MG63 (cell line): ENCODE results near the gene DCTN3. TPM values are rescaled to one million over a fixed set of nuclear protein-coding genes. Genes with fewer than 3 reads are reported as not detected.

Experiments used
- DNase-seq: peaks from one replicate; pipeline ENCODE4 v3.0.0-alpha.2; 2020
- H3K27me3 ChIP-seq: fragments of 250-450 bp; sonication (Bioruptor Pico); 2 replicates; pipeline ENCODE4 v1.5.1; 2020; ENCODE audit warnings: mild to moderate bottlenecking, moderate library complexity
- H3K36me3 ChIP-seq: fragments of 250-450 bp; sonication (Bioruptor Pico); 2 replicates; pipeline ENCODE4 v1.5.1; 2020; ENCODE audit warnings: mild to moderate bottlenecking, moderate library complexity
- H3K4me3 ChIP-seq: fragments of 250-450 bp; sonication (Bioruptor Pico); 2 replicates; pipeline ENCODE4 v1.5.1; 2020; ENCODE audit warnings: mild to moderate bottlenecking, moderate library complexity
- H3K9me3 ChIP-seq: fragments of 250-450 bp; sonication (Bioruptor Pico); 2 replicates; pipeline ENCODE4 v1.5.1; 2020; ENCODE audit warnings: mild to moderate bottlenecking, moderate library complexity
- total RNA-seq: library from RNA; depleted of rRNA; stranded (reverse); fragments of >200 nt; shearing (Covaris generic); gene quantifications from 2 replicates; pipeline ENCODE4 v1.2.3, GENCODE V29; 2014; ENCODE audit warnings: low replicate concordance

The DCTN3 gene
- total RNA-seq, 1 experiment from 2014 or later = 91.0 TPM

- DNase-seq = no peak
- peaks cover 25% of the 10 kb centered on the region for H3K27me3 ChIP-seq
- no peak overlapping the region; the same call in 1 of the 2 replicates for H3K4me3 ChIP-seq
- H3K36me3 ChIP-seq = no peaks in the 10 kb centered on the region
- H3K9me3 ChIP-seq = no peaks in the 10 kb centered on the region
Measured at GRCh38 chr9:34588671-34589635, 31.3 kb downstream of the DCTN3 start.

GRCh38 chr9:34587271-34587670 lies 33.0 kb downstream of the DCTN3 start:
- H3K4me3 ChIP-seq = no peak overlapping the region
- peaks cover 25% of the 10 kb centered on the region for H3K27me3 ChIP-seq
- H3K9me3 ChIP-seq = no peaks in the 10 kb centered on the region
- no peak for DNase-seq
- H3K36me3 ChIP-seq = no peaks in the 10 kb centered on the region

- Histone ChIP-seq H3K27me3 (peaks cover 25% of the 10 kb centered on the region), H3K36me3 (no peaks in the 10 kb centered on the region), H3K9me3 (no peaks in the 10 kb centered on the region), H3K4me3 (no peak overlapping the region)
- DNase-seq = no peak
Measured at GRCh38 chr9:34585946-34586669, 34.2 kb downstream of the DCTN3 start.

- Histone ChIP-seq H3K27me3 (peaks cover 25% of the 10 kb centered on the region), H3K4me3 (no peak overlapping the region), H3K9me3 (no peaks in the 10 kb centered on the region), H3K36me3 (no peaks in the 10 kb centered on the region)
- DNase-seq = no peak
Measured at GRCh38 chr9:34584970-34585369, 35.3 kb downstream of the DCTN3 start.

GRCh38 chr9:34582787-34583186 lies 37.5 kb downstream of the DCTN3 start:
- no peak for DNase-seq
- Histone ChIP-seq H3K4me3 (no peak overlapping the region), H3K27me3 (peaks cover 9% of the 10 kb centered on the region), H3K36me3 (no peaks in the 10 kb centered on the region), H3K9me3 (no peaks in the 10 kb centered on the region)

GRCh38 chr9:34581318-34581717 lies 39.0 kb downstream of the DCTN3 start:
- Histone ChIP-seq H3K4me3 (no peak overlapping the region), H3K9me3 (no peaks in the 10 kb centered on the region), H3K27me3 (no peaks in the 10 kb centered on the region), H3K36me3 (no peaks in the 10 kb centered on the region)
- DNase-seq = no peak

- H3K9me3 ChIP-seq = no peaks in the 10 kb centered on the region
- no peaks in the 10 kb centered on the region for H3K36me3 ChIP-seq
- no peaks in the 10 kb centered on the region for H3K27me3 ChIP-seq
- DNase-seq = no peak
- no peak overlapping the region for H3K4me3 ChIP-seq
Measured at GRCh38 chr9:34580358-34580757, 39.9 kb downstream of the DCTN3 start.

GRCh38 chr9:34579808-34580163 lies 40.5 kb downstream of the DCTN3 start:
- H3K4me3 ChIP-seq = no peak overlapping the region
- H3K9me3 ChIP-seq = no peaks in the 10 kb centered on the region
- no peak for DNase-seq
- no peaks in the 10 kb centered on the region for H3K36me3 ChIP-seq
- H3K27me3 ChIP-seq = no peaks in the 10 kb centered on the region

- Histone ChIP-seq H3K4me3 (no peak overlapping the region), H3K9me3 (no peaks in the 10 kb centered on the region), H3K36me3 (no peaks in the 10 kb centered on the region), H3K27me3 (no peaks in the 10 kb centered on the region)
- no peak for DNase-seq
Measured at GRCh38 chr9:34579104-34579807, 41.0 kb downstream of the DCTN3 start.

GRCh38 chr9:34578241-34579103 lies 41.8 kb downstream of the DCTN3 start:
- Histone ChIP-seq H3K9me3 (no peaks in the 10 kb centered on the region), H3K4me3 (no peak overlapping the region), H3K27me3 (no peaks in the 10 kb centered on the region), H3K36me3 (no peaks in the 10 kb centered on the region)
- no peak for DNase-seq

- Histone ChIP-seq H3K4me3 (no peak overlapping the region), H3K27me3 (no peaks in the 10 kb centered on the region), H3K36me3 (no peaks in the 10 kb centered on the region), H3K9me3 (no peaks in the 10 kb centered on the region)
- no peak for DNase-seq
Measured at GRCh38 chr9:34577400-34578240, 42.7 kb downstream of the DCTN3 start.

- Histone ChIP-seq H3K4me3 (no peak overlapping the region), H3K36me3 (no peaks in the 10 kb centered on the region), H3K9me3 (no peaks in the 10 kb centered on the region), H3K27me3 (no peaks in the 10 kb centered on the region)
- no peak for DNase-seq
Measured at GRCh38 chr9:34576597-34577399, 43.5 kb downstream of the DCTN3 start.

GRCh38 chr9:34575862-34576596 lies 44.3 kb downstream of the DCTN3 start:
- H3K4me3 ChIP-seq = no peak overlapping the region
- no peak for DNase-seq
- no peaks in the 10 kb centered on the region for H3K36me3 ChIP-seq
- no peaks in the 10 kb centered on the region for H3K9me3 ChIP-seq
- no peaks in the 10 kb centered on the region for H3K27me3 ChIP-seq

- H3K27me3 ChIP-seq = no peaks in the 10 kb centered on the region
- H3K36me3 ChIP-seq = no peaks in the 10 kb centered on the region
- no peak for DNase-seq
- H3K9me3 ChIP-seq = no peaks in the 10 kb centered on the region
- no peak overlapping the region for H3K4me3 ChIP-seq
Measured at GRCh38 chr9:34575241-34575640, 45.1 kb downstream of the DCTN3 start.
